HepG2 (cell line): ENCODE results near the gene CASP3. TPM values are rescaled to one million over a fixed set of nuclear protein-coding genes. Genes with fewer than 3 reads are reported as not detected.
"Not testable (repeated sequence)": the region's sequence is repeated elsewhere in the genome, so short reads cannot be mapped to it uniquely, and the experiment has no call there.

Experiments
- ATAC-seq: fragments of 200-7000 bp; cut with Tn5 transposase; 3 replicates; pipeline ENCODE4 v1.9.1; 2020; ENCODE audit warnings: mild to moderate bottlenecking, moderate library complexity
- BruUV-seq: library from RNA; stranded (reverse); fragments of 400-500 nt; replicated peaks from 2 replicates; lab custom pipeline; 2021; lab: Mats Ljungman, UMichigan
- CTCF ChIA-PET: fragments of 300-600 bp; formaldehyde crosslinking; extraction: SDS; loops from one replicate; lab custom pipeline; 2021; ENCODE audit warnings: low total read pairs, inconsistent platforms, low intra/inter-chr PET ratio; lab: Yijun Ruan, JAX
- POLR2A ChIA-PET: fragments of 350-600 bp; sonication (Branson Sonifier 250); formaldehyde crosslinking; loops from one replicate; lab custom pipeline; 2020; ENCODE audit warnings: antibody characterized with exemption, inconsistent platforms; lab: Yijun Ruan, JAX
- DNase-seq: peaks from one replicate; pipeline ENCODE4 v3.0.0-alpha.2; 2015; ENCODE audit warnings: low spot score
- FAIRE-seq: peaks from 3 replicates; lab custom pipeline; 2011; peaks lifted over from hg19 to GRCh38; lab: Jason Lieb, UNC
- H2AFZ ChIP-seq: one replicate; pipeline ENCODE4 v1.6.1; 2011; ENCODE audit warnings: low read length, inconsistent platforms
- H3K27ac ChIP-seq: fragments of 300-600 bp; 3 replicates; pipeline ENCODE4 v1.8.0; 2011; ENCODE audit warnings: mixed run types, mild to moderate bottlenecking, mixed read lengths, low read length, inconsistent platforms; ENCODE audit not compliant: insufficient read depth; ENCODE audit errors: extremely low read length
- H3K27me3 ChIP-seq, 2 experiments: fragments of 200-600 bp in 1 of 2; 2 replicates in 1 of 2; 3 replicates in 1 of 2; pipeline versions ENCODE4 v1.6.0 to v1.8.0; 2011; ENCODE audit warnings: low read length in 2 of 2, mild to moderate bottlenecking in 2 of 2, moderate library complexity in 2 of 2, inconsistent platforms in 1 of 2; ENCODE audit not compliant: insufficient read depth in 2 of 2, control insufficient read depth in 1 of 2
- H3K36me3 ChIP-seq, 2 experiments: fragments of 200-600 bp in 1 of 2; replicated peaks in 1 of 2; 2 replicates in 1 of 2; 3 replicates in 1 of 2; pipeline versions ENCODE4 v1.5.1 to v1.8.0; 2011; ENCODE audit warnings: low read length in 2 of 2, inconsistent platforms in 1 of 2; ENCODE audit not compliant: insufficient read depth in 2 of 2, control insufficient read depth in 1 of 2
- H3K4me1 ChIP-seq: 2 replicates; pipeline ENCODE4 v1.5.1; 2012; ENCODE audit warnings: low read length, inconsistent platforms; ENCODE audit not compliant: insufficient read depth
- H3K4me2 ChIP-seq: 2 replicates; pipeline ENCODE4 v1.6.0; 2011; ENCODE audit warnings: low read depth, low read length, inconsistent platforms
- H3K4me3 ChIP-seq, 3 experiments: fragments of 200-600 bp in 1 of 3; sonication (generic), shearing (Covaris generic) in 1 of 3; replicated peaks in 1 of 3; 2 replicates each; pipeline ENCODE4 v1.5.1; 2011 to 2016; ENCODE audit warnings: low read length in 3 of 3, inconsistent platforms in 2 of 3, low read depth in 2 of 3, mild to moderate bottlenecking in 2 of 3, control low read depth in 1 of 3, mixed read lengths in 1 of 3; ENCODE audit not compliant: insufficient read depth in 1 of 3
- H3K79me2 ChIP-seq: one replicate; pipeline ENCODE4 v1.6.1; 2011; ENCODE audit warnings: low read length, inconsistent platforms; ENCODE audit not compliant: insufficient read depth
- H3K9ac ChIP-seq: 2 replicates; pipeline ENCODE4 v1.6.0; 2011; ENCODE audit warnings: mild to moderate bottlenecking, low read depth, low read length, inconsistent platforms; ENCODE audit not compliant: insufficient read depth
- H3K9me3 ChIP-seq: 2 replicates; pipeline ENCODE4 v1.5.1; 2012; ENCODE audit warnings: mild to moderate bottlenecking, low read length
- H4K20me1 ChIP-seq: 2 replicates; pipeline ENCODE4 v1.6.0; 2011; ENCODE audit warnings: inconsistent platforms, mild to moderate bottlenecking, low read length, moderate library complexity; ENCODE audit not compliant: insufficient read depth
- CEBPB ChIP-seq: IDR thresholded peaks from 2 replicates; pipeline ENCODE4 v1.6.1; 2011; ENCODE audit warnings: low read depth, low read length, improper control_type of control experiment, borderline replicate concordance
- HNRNPUL1 ChIP-seq: fragments of 200-400 bp; formaldehyde crosslinking; IDR thresholded peaks from 2 replicates; pipeline ENCODE4 v1.6.1; 2017; ENCODE audit warnings: low read depth, mild to moderate bottlenecking, low read length, moderate library complexity
- SRSF1 ChIP-seq: fragments of 200-400 bp; formaldehyde crosslinking; optimal IDR thresholded peaks from 2 replicates; pipeline ENCODE3; 2017; ENCODE audit warnings: mild to moderate bottlenecking, low read depth, low read length, moderate library complexity
- THYN1 ChIP-seq: sonication (generic); formaldehyde crosslinking; IDR thresholded peaks from 2 replicates; pipeline ENCODE4 v1.8.1; 2023; ENCODE audit warnings: low read depth, mild to moderate bottlenecking, moderate library complexity, missing genetic modification reagents, borderline replicate concordance
- ZBTB4 ChIP-seq: sonication (generic); formaldehyde crosslinking; IDR thresholded peaks from 2 replicates; pipeline ENCODE4 v1.4.0; 2020; ENCODE audit warnings: missing genetic modification reagents, mild to moderate bottlenecking, borderline replicate concordance
- ZNF260 ChIP-seq: sonication (generic); formaldehyde crosslinking; IDR thresholded peaks from 2 replicates; pipeline ENCODE4 v1.4.0; 2020; ENCODE audit warnings: missing genetic modification reagents, low read depth, mild to moderate bottlenecking, borderline replicate concordance
- WGBS: methylation state at CpG from one replicate; pipeline ENCODE4 v1.1.6; 2017; ENCODE audit warnings: low lambda C conversion rate; 5-methylcytosine and 5-hydroxymethylcytosine counted together
- in situ Hi-C: cut with HindIII; loops from 2 replicates; pipeline ENCODE4 v1.10.0; 2017; ENCODE audit warnings: low pct_unique_long_range_greater_than_20kb; ENCODE audit not compliant: extremely low pct_ligation_motif_present
- intact Hi-C: fragments of 100-400 bp; cut with micrococcal nuclease; formaldehyde crosslinking; loops from one replicate; pipeline ENCODE4 v1.10.0; 2022; ENCODE audit not compliant: unreplicated experiment
- polyA plus RNA-seq, 8 experiments: library from polyadenylated mRNA; depleted of rRNA in 3 of 8; stranded (reverse) in 7 of 8; unstranded in 1 of 8; fragments of >200 nt; fragmentation: Illumina TruSeq in 4 of 8; extraction: Trizol in 4 of 8; gene quantifications; 2 replicates each; pipeline versions ENCODE4 v1.2.1 to v1.2.3, GENCODE V29; 2011 to 2016; ENCODE audit warnings: low read depth in 4 of 8, missing spikeins in 1 of 8, mixed read lengths in 1 of 8; ENCODE audit not compliant: insufficient read depth in 1 of 8
- total RNA-seq, 5 experiments: library from RNA; depleted of rRNA; stranded (reverse); fragments of >200 nt; fragmentation: Illumina TruSeq; extraction: Trizol; gene quantifications; 2 replicates each; pipeline ENCODE4 v1.2.3, GENCODE V29; 2016; ENCODE audit warnings: low read depth in 1 of 5

CASP3 gene
- total and polyA plus RNA-seq, 2 of the 13 experiments (the other 11 are each of a cell fraction or from before 2014, with no cell fraction given): 26.0 to 77.8 TPM

- TF ChIP-seq ZBTB4 (CRISPR knock-in tag) (no peak), THYN1 (no peak), ZNF260 (CRISPR knock-in tag) (no peak), SRSF1 (no peak)
These were observed 13.0 kb upstream of the CASP3 start (continued) for GRCh38 chr4:184662236-184662635.

- H3K27me3 ChIP-seq: no peaks in the 10 kb centered on the region
- no peak overlapping the region for H3K4me2 ChIP-seq
- intact Hi-C loops: no loop called here
- no peak overlapping the region for H3K4me3 ChIP-seq
- ChIA-PET CTCF (no interaction called here), POLR2A (no interaction called here)
- DNase-seq: no peak
- no peaks in the 10 kb centered on the region for H3K79me2 ChIP-seq
- no peak for FAIRE-seq
- TF ChIP-seq CEBPB (peak; percentile 36; the same call in 1 of the 2 replicates), HNRNPUL1 (no peak)
- H2AFZ ChIP-seq: no peak overlapping the region
- H3K9me3 ChIP-seq: no peaks in the 10 kb centered on the region
- no peak overlapping the region for H3K27ac ChIP-seq
- H4K20me1 ChIP-seq: no peaks in the 10 kb centered on the region
- peaks cover 0 to 1% of the 10 kb centered on the region in 2 experiments; a peak in 3 of 5 replicates for H3K36me3 ChIP-seq
- ATAC-seq: no peak
- no peak overlapping the region for H3K9ac ChIP-seq
- no peaks in the 10 kb centered on the region for H3K4me1 ChIP-seq
- BruUV-seq: no TSS peak
- in situ Hi-C loops: no loop called here
These were observed 11.7 kb upstream of the CASP3 start for GRCh38 chr4:184660978-184661377.

- DNase-seq, H3K27ac ChIP-seq, H3K9ac ChIP-seq, ATAC-seq, intact Hi-C loops, H4K20me1 ChIP-seq, H2AFZ ChIP-seq, CTCF ChIA-PET, in situ Hi-C loops, H3K27me3 ChIP-seq, H3K79me2 ChIP-seq, BruUV-seq, H3K4me2 ChIP-seq, H3K4me1 ChIP-seq, H3K4me3 ChIP-seq, FAIRE-seq, H3K36me3 ChIP-seq, POLR2A ChIA-PET, H3K9me3 ChIP-seq: not testable (repeated sequence)
- WGBS: 99% methylated on average over 9 of the region's 9 CpGs
These were observed 8.6 kb upstream of the CASP3 start for GRCh38 chr4:184657820-184658219.
